NOMO-1 treated with DMSO at 0.1 percent for 48 hours (cell line): ENCODE data around the gene SLCO2B1.

Experiments
- DNase-seq: peaks from one replicate; lab custom pipeline; 2025; ENCODE audit not compliant: unreplicated experiment; lab: John Stamatoyannopoulos, UW

SLCO2B1 gene

GRCh38 chr11:75246006-75246670, 95.2 kb downstream of the SLCO2B1 start:
- no peak for DNase-seq

- no peak for DNase-seq
Measured at GRCh38 chr11:75246671-75247350, 95.9 kb downstream of the SLCO2B1 start.

GRCh38 chr11:75248924-75249256, 98.0 kb downstream of the SLCO2B1 start:
- DNase-seq = no peak

GRCh38 chr11:75249704-75250103, 98.8 kb downstream of the SLCO2B1 start:
- no peak for DNase-seq

- no peak for DNase-seq
Measured at GRCh38 chr11:75254326-75254725, 103.4 kb downstream of the SLCO2B1 start.
